OCI-LY3 (cell line): ENCODE results near the gene KCNH6.
A peak's percentile ranks its signal among the peaks of the same experiment; 100 is the strongest.

Experiments used
- H2AFZ ChIP-seq: fragments of 200-600, 300-600 bp; shearing (Covaris generic); 2 replicates; pipeline ENCODE4 v1.6.0; 2014; ENCODE audit warnings: antibody characterized with exemption, low read depth, low read length
- H3K27ac ChIP-seq: fragments of 200-600, 300-600 bp; sonication (generic); 2 replicates; pipeline ENCODE4 v1.5.1; 2014; ENCODE audit warnings: mild to moderate bottlenecking, low read length, moderate library complexity, mixed read lengths
- H3K27me3 ChIP-seq: fragments of 200-600, 300-600 bp; sonication (generic); 2 replicates; pipeline ENCODE4 v1.6.1; 2014; ENCODE audit warnings: low read depth, low read length, mixed read lengths
- H3K36me3 ChIP-seq: fragments of 200-600, 300-600 bp; sonication (generic); replicated peaks from 2 replicates; pipeline ENCODE3; 2014; ENCODE audit warnings: low read depth, low read length, mixed read lengths
- H3K4me1 ChIP-seq: fragments of 300-600, 200-600 bp; sonication (generic); 2 replicates; pipeline ENCODE4 v1.6.1; 2014; ENCODE audit warnings: low read length, mixed read lengths
- H3K4me2 ChIP-seq: fragments of 200-600, 300-600 bp; sonication (generic); 2 replicates; pipeline ENCODE4 v1.6.1; 2014; ENCODE audit warnings: low read length, mixed read lengths
- H3K4me3 ChIP-seq: fragments of 300-600, 200-600 bp; sonication (generic); 2 replicates; pipeline ENCODE4 v1.5.1; 2014; ENCODE audit warnings: antibody characterized with exemption, mild to moderate bottlenecking, low read length, moderate library complexity
- H3K79me2 ChIP-seq: fragments of 300-600, 200-600 bp; shearing (Covaris generic); 2 replicates; pipeline ENCODE4 v1.6.1; 2014; ENCODE audit warnings: mild to moderate bottlenecking, low read length, mixed read lengths
- H3K9ac ChIP-seq: fragments of 300-600, 200-600 bp; shearing (Covaris generic); 2 replicates; pipeline ENCODE4 v1.6.0; 2014; ENCODE audit warnings: mild to moderate bottlenecking, low read length, moderate library complexity
- H3K9me3 ChIP-seq: fragments of 200-600, 300-600 bp; shearing (Covaris generic); 2 replicates; pipeline ENCODE4 v1.6.1; 2014; ENCODE audit warnings: low read length, mixed read lengths; ENCODE audit not compliant: insufficient read depth
- H4K20me1 ChIP-seq: fragments of 200-600, 300-600 bp; sonication (generic); 2 replicates; pipeline ENCODE4 v1.6.1; 2016; ENCODE audit warnings: low read length, mixed read lengths; ENCODE audit not compliant: insufficient read depth
- CTCF ChIP-seq: fragments of 200-600, 300-600 bp; sonication (generic); IDR thresholded peaks from 2 replicates; pipeline ENCODE4 v1.5.1; 2014; ENCODE audit warnings: antibody characterized with exemption, low read length, low read depth
- EZH2phosphoT487 ChIP-seq: fragments of 200-600 bp; shearing (Covaris generic); IDR thresholded peaks from 2 replicates; pipeline ENCODE4 v1.6.1; 2018; ENCODE audit warnings: antibody characterized with exemption, mixed run types, low read depth

The KCNH6 gene

GRCh38 chr17:63483038-63483437 lies 40.1 kb upstream of the KCNH6 start:
- H4K20me1 ChIP-seq: no peaks in the 10 kb centered on the region
- no peaks in the 10 kb centered on the region for H3K79me2 ChIP-seq
- no peaks in the 10 kb centered on the region for H3K9me3 ChIP-seq
- no peak overlapping the region for H3K9ac ChIP-seq
- peaks cover 19% of the 10 kb centered on the region for H3K4me1 ChIP-seq
- H3K36me3 ChIP-seq: no peaks in the 10 kb centered on the region
- H3K4me2 ChIP-seq: no peak overlapping the region
- no peak overlapping the region for H2AFZ ChIP-seq
- no peak for TF ChIP-seq EZH2phosphoT487
- no peak for TF ChIP-seq CTCF
- H3K27ac ChIP-seq: no peak overlapping the region
- H3K27me3 ChIP-seq: peaks cover 1% of the 10 kb centered on the region
- no peak overlapping the region for H3K4me3 ChIP-seq

GRCh38 chr17:63483655-63484575 lies 39.2 kb upstream of the KCNH6 start:
- no peak overlapping the region for H3K9ac ChIP-seq
- H3K4me3 ChIP-seq: no peak overlapping the region
- peaks cover 12% of the 10 kb centered on the region for H3K4me1 ChIP-seq
- no peak overlapping the region for H2AFZ ChIP-seq
- H3K36me3 ChIP-seq: no peaks in the 10 kb centered on the region
- no peak overlapping the region for H3K27ac ChIP-seq
- H4K20me1 ChIP-seq: no peaks in the 10 kb centered on the region
- no peaks in the 10 kb centered on the region for H3K79me2 ChIP-seq
- H3K27me3 ChIP-seq: no peaks in the 10 kb centered on the region
- H3K9me3 ChIP-seq: no peaks in the 10 kb centered on the region
- no peak overlapping the region for H3K4me2 ChIP-seq
- TF ChIP-seq EZH2phosphoT487 (no peak), CTCF (no peak)

GRCh38 chr17:63486317-63487013 lies 36.7 kb upstream of the KCNH6 start:
- no peaks in the 10 kb centered on the region for H3K9me3 ChIP-seq
- no peak overlapping the region for H3K9ac ChIP-seq
- no peaks in the 10 kb centered on the region for H3K79me2 ChIP-seq
- no peaks in the 10 kb centered on the region for H3K27me3 ChIP-seq
- TF ChIP-seq EZH2phosphoT487 (no peak), CTCF (no peak)
- 0 out of 2 replicates have a peak overlapping the region, but pooled peaks have one; percentile 18 for H3K4me3 ChIP-seq
- H3K4me2 ChIP-seq: peak overlapping the region; percentile 36
- peak overlapping the region; percentile 95 for H2AFZ ChIP-seq
- no peak overlapping the region for H3K27ac ChIP-seq
- H4K20me1 ChIP-seq: no peaks in the 10 kb centered on the region
- H3K4me1 ChIP-seq: peaks cover 8% of the 10 kb centered on the region
- H3K36me3 ChIP-seq: no peaks in the 10 kb centered on the region

GRCh38 chr17:63487014-63487339 lies 36.2 kb upstream of the KCNH6 start:
- H2AFZ ChIP-seq: peak overlapping the region; percentile 95
- H3K9me3 ChIP-seq: no peaks in the 10 kb centered on the region
- H4K20me1 ChIP-seq: no peaks in the 10 kb centered on the region
- H3K27ac ChIP-seq: no peak overlapping the region
- no peak overlapping the region for H3K9ac ChIP-seq
- H3K36me3 ChIP-seq: no peaks in the 10 kb centered on the region
- no peak for TF ChIP-seq CTCF
- TF ChIP-seq EZH2phosphoT487: no peak
- no peaks in the 10 kb centered on the region for H3K27me3 ChIP-seq
- H3K4me3 ChIP-seq: no peak overlapping the region
- H3K4me1 ChIP-seq: peaks cover 8% of the 10 kb centered on the region
- no peaks in the 10 kb centered on the region for H3K79me2 ChIP-seq
- peak overlapping the region; percentile 36; the same call in 1 of the 2 replicates for H3K4me2 ChIP-seq
